OCI-LY1 (cell line): ENCODE results near the gene THUMPD2.
A peak's percentile ranks its signal among the peaks of the same experiment; 100 is the strongest.

Experiments used
- H2AFZ ChIP-seq: fragments of 200-600 bp; sonication (generic), shearing (Covaris generic); 2 replicates; pipeline ENCODE4 v1.6.0; 2014; ENCODE audit warnings: antibody characterized with exemption, mild to moderate bottlenecking, low read length
- H3F3A ChIP-seq: fragments of 200-600 bp; sonication (generic), shearing (Covaris generic); 2 replicates; pipeline ENCODE4 v1.6.0; 2014; ENCODE audit warnings: mild to moderate bottlenecking, antibody characterized with exemption, low read length, moderate library complexity; ENCODE audit not compliant: insufficient read depth
- H3K27ac ChIP-seq: fragments of 200-600 bp; sonication (generic); 2 replicates; pipeline ENCODE4 v1.5.1; 2014; ENCODE audit warnings: low read length, mixed run types, mild to moderate bottlenecking, low read depth; ENCODE audit not compliant: poor library complexity, severe bottlenecking
- H3K27me3 ChIP-seq: fragments of 200-600 bp; sonication (generic); 2 replicates; pipeline ENCODE4 v1.6.0; 2014; ENCODE audit warnings: antibody characterized with exemption, mild to moderate bottlenecking, low read length, moderate library complexity; ENCODE audit not compliant: insufficient read depth
- H3K36me3 ChIP-seq: fragments of 200-600 bp; sonication (generic); 2 replicates; pipeline ENCODE4 v1.6.1; 2014; ENCODE audit warnings: mild to moderate bottlenecking, antibody characterized with exemption, low read length, moderate library complexity, mixed read lengths; ENCODE audit not compliant: insufficient read depth
- H3K4me1 ChIP-seq: fragments of 200-600 bp; sonication (generic); 2 replicates; pipeline ENCODE4 v1.5.1; 2014; ENCODE audit warnings: mild to moderate bottlenecking, low read length, moderate library complexity; ENCODE audit not compliant: insufficient read depth, severe bottlenecking
- H3K4me2 ChIP-seq: fragments of 200-600 bp; sonication (generic), shearing (Covaris generic); 2 replicates; pipeline ENCODE4 v1.6.1; 2014; ENCODE audit warnings: low read length
- H3K4me3 ChIP-seq: fragments of 200-600 bp; sonication (generic); 2 replicates; pipeline ENCODE4 v1.5.1; 2014; ENCODE audit warnings: low read length, low read depth, mild to moderate bottlenecking, mixed read lengths; ENCODE audit not compliant: poor library complexity, severe bottlenecking
- H3K79me2 ChIP-seq: fragments of 200-600 bp; shearing (Covaris generic); 2 replicates; pipeline ENCODE4 v1.6.1; 2016; ENCODE audit warnings: mixed run types, low read length, mixed read lengths; ENCODE audit not compliant: insufficient read depth
- H3K9ac ChIP-seq: fragments of 200-600 bp; sonication (generic), shearing (Covaris generic); 2 replicates; pipeline ENCODE4 v1.6.1; 2014; ENCODE audit warnings: mild to moderate bottlenecking, low read length, mixed read lengths
- H3K9me2 ChIP-seq: fragments of 200-600 bp; sonication (generic), shearing (Covaris generic); 2 replicates; pipeline ENCODE4 v1.6.1; 2014; ENCODE audit warnings: low read depth, mild to moderate bottlenecking, low read length, mixed read lengths
- H3K9me3 ChIP-seq: fragments of 200-600 bp; shearing (Covaris generic); 2 replicates; pipeline ENCODE4 v1.6.1; 2014; ENCODE audit warnings: low read length, mixed read lengths
- H4K20me1 ChIP-seq: fragments of 200-600 bp; sonication (generic), shearing (Covaris generic); 2 replicates; pipeline ENCODE4 v1.6.0; 2016; ENCODE audit warnings: mild to moderate bottlenecking, low read length; ENCODE audit not compliant: insufficient read depth
- CTCF ChIP-seq: fragments of 200-600 bp; sonication (generic), shearing (Covaris generic); IDR thresholded peaks from 2 replicates; pipeline ENCODE4 v1.5.1; 2017; ENCODE audit warnings: mild to moderate bottlenecking, antibody characterized with exemption, low read length, moderate library complexity, mixed read lengths
- EZH2 ChIP-seq: fragments of 200-600 bp; sonication (generic), shearing (Covaris generic); IDR thresholded peaks from 2 replicates; pipeline ENCODE4 v1.8.0; 2017; ENCODE audit warnings: borderline replicate concordance, mixed run types, mild to moderate bottlenecking, antibody characterized with exemption, low read length, moderate library complexity, mixed read lengths

THUMPD2 gene

GRCh38 chr2:39778233-39778632 is 825 bp downstream of the THUMPD2 start:
- no peak overlapping the region for H2AFZ ChIP-seq
- H3K27ac ChIP-seq, result peak overlapping the region; percentile 1
- H3K79me2 ChIP-seq, result peaks cover 53% of the 10 kb centered on the region

GRCh38 chr2:39772812-39773152 is 6.3 kb downstream of the THUMPD2 start:
- Histone ChIP-seq H3K9me2 (no peaks in the 10 kb centered on the region), H3K36me3 (peaks cover 86% of the 10 kb centered on the region), H3K27me3 (no peaks in the 10 kb centered on the region), H3F3A (no peaks in the 10 kb centered on the region; the same call in 1 of the 2 replicates), H3K4me3 (no peak overlapping the region), H3K27ac (no peak overlapping the region), H3K9me3 (no peaks in the 10 kb centered on the region), H3K9ac (no peak overlapping the region), H3K79me2 (peaks cover 71% of the 10 kb centered on the region), H2AFZ (no peak overlapping the region), H3K4me2 (no peak overlapping the region), H4K20me1 (peaks cover 4% of the 10 kb centered on the region), H3K4me1 (peaks cover 26% of the 10 kb centered on the region)
- no peak for TF ChIP-seq EZH2
- no peak for TF ChIP-seq CTCF

More at GRCh38 chr2:39778233-39778632, 825 bp downstream of the THUMPD2 start:
- Histone ChIP-seq H3K4me2 (peak overlapping the region; percentile 87), H3K9ac (peak overlapping the region; percentile 93), H4K20me1 (no peaks in the 10 kb centered on the region; the same call in 1 of the 2 replicates), H3K27me3 (no peaks in the 10 kb centered on the region), H3K4me3 (peak overlapping the region; percentile 89), H3K36me3 (peaks cover 40% of the 10 kb centered on the region), H3K9me3 (no peaks in the 10 kb centered on the region), H3K9me2 (no peaks in the 10 kb centered on the region), H3K4me1 (peaks cover 50% of the 10 kb centered on the region), H3F3A (no peaks in the 10 kb centered on the region)
- TF ChIP-seq CTCF (no peak), EZH2 (no peak)

- no peak overlapping the region for H3K4me2 ChIP-seq
- H3K9me3 ChIP-seq, result no peaks in the 10 kb centered on the region
- H3K9ac ChIP-seq, result no peak overlapping the region
- no peaks in the 10 kb centered on the region for H3K9me2 ChIP-seq
- H2AFZ ChIP-seq, result no peak overlapping the region
- peaks cover 66% of the 10 kb centered on the region for H3K79me2 ChIP-seq
- H3K4me3 ChIP-seq, result no peak overlapping the region
- H3K4me1 ChIP-seq, result peaks cover 20% of the 10 kb centered on the region
- H3F3A ChIP-seq, result no peaks in the 10 kb centered on the region; the same call in 1 of the 2 replicates
- no peak overlapping the region for H3K27ac ChIP-seq
- peaks cover 4% of the 10 kb centered on the region for H4K20me1 ChIP-seq
- H3K27me3 ChIP-seq, result no peaks in the 10 kb centered on the region
- peaks cover 83% of the 10 kb centered on the region for H3K36me3 ChIP-seq
- TF ChIP-seq CTCF, result no peak
- TF ChIP-seq EZH2, result no peak
These were observed 6.8 kb downstream of the THUMPD2 start for GRCh38 chr2:39772086-39772811.
